Smooth muscle cell of the brain vasculature (primary cell): ENCODE results near the gene AMMECR1.

Experiments
- DNase-seq: peaks from one replicate; pipeline ENCODE4 v3.0.0-alpha.2; 2012; ENCODE audit warnings: low read depth, low spot score

Gene AMMECR1

GRCh38 chrX:110212299-110212698 lies 105.6 kb downstream of the AMMECR1 start:
- no peak for DNase-seq

DNA sequence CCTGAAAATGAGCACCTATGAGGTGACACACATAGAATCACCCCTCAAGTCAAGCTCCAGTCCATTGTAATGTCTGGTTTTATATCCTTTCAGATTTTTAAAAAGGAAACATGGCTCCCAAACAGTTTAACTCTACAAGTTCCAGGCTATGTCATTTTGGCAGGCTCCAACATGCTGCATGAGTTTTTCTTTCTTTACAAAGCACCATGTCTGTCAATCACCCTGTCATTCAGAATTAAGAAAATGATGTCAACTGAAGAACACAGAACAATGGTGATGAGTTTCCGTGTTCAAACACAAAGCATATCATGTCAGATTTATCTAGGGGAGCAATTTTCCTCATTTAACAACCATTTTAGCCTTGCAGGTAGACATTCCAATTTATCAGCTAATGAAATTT lies 106.5 kb downstream of the AMMECR1 start:
- no peak for DNase-seq

GRCh38 chrX:110210417-110211139 lies 107.3 kb downstream of the AMMECR1 start:
- DNase-seq = no peak

DNA sequence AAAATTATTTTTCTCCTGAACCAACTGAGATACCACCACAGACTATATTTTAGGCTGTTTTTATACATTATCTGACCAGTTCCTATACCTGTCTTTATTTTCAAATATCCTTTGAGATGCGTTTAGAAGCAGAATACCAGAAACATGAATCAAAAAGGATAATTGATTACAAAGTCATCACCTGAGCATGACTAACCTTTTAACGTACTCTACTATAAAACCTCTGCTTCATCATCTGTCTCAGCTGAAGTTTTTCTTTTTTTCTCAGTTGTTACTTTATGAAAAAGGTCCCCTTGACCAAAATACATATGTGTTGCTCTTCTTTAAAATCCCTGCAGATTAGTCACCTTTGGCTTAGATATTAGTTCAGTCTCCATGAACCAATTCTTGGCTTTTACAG lies 109.8 kb downstream of the AMMECR1 start:
- no peak for DNase-seq

- no peak for DNase-seq
Measured at GRCh38 chrX:110204986-110205385, 112.9 kb downstream of the AMMECR1 start.

DNA sequence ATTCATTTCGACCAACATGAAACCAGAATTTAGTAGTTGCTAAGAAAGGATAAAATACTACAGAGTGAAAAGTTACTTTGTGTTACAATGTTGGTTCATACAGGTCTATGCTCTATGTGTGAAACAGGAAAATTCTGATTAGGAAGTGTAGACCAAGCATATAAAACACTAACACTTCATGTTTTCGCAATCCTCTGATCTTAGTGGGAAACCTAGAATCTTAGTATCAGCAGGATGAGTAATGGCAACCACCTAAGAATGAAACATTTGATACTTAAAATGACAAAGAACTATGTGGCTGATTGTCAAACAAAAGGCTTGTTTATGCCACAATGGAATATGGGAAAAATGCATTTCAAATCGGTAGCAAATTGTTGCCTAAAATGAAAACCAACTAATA lies 116.1 kb downstream of the AMMECR1 start:
- DNase-seq = no peak

DNA sequence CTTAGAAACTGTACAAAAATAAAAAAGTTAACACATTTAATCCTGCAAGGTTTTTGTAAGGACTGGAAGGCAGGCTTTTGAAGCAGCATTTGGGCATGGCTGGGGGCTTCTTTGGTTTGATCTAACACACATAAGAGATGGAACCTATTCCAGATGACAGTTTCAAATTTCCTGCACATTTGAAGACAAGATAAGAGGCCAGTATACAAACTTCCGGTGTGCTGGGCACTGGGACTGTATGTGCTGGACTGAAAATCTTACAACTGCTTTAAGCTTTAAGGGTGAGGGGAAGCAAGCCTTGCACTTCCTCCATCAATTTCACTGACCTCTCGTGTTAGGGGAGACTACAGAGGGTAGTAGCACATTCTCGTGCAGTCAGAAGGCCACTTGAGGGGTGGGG lies 122.9 kb downstream of the AMMECR1 start:
- no peak for DNase-seq

GRCh38 chrX:110192516-110192915 lies 125.4 kb downstream of the AMMECR1 start:
- no peak for DNase-seq

DNA sequence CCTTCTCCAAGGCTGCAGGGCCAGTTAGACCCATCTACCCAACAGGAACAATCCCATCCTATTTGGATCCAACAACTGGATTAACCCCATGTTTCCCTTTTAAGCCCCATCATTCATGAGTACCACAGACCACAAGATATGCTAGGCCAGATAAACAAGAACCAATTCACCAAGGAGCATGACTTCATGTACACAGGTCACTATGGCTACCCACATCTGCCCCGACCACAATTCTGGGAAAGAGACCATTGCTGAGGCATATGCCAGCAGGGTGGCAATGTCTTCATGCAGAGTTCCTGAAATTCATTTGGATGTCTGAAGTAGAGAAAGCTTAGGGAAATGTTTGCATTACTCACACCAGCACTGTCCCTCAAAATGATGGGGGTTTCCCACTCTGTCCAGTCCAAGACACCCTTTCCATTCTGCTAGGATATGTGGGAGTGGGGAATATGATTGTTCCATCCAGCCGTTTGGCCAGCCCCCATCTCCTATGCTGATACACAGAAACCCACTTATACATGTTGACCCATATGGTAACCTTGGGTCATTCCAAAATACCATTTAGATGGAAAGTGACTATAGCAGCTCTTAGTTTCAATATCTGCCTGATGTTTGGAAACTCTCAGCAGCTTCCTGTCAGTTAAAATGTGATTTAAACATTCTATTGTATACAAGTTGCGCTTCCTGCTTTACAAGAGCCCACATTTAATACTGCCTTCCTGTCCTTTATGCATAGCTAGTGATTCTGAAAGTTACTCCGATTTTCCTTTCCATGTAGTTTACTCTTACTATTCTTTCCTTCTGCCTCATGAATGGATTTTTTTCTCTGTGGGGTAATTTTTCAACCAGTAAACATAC lies 129.0 kb downstream of the AMMECR1 start:
- DNase-seq = no peak

DNA sequence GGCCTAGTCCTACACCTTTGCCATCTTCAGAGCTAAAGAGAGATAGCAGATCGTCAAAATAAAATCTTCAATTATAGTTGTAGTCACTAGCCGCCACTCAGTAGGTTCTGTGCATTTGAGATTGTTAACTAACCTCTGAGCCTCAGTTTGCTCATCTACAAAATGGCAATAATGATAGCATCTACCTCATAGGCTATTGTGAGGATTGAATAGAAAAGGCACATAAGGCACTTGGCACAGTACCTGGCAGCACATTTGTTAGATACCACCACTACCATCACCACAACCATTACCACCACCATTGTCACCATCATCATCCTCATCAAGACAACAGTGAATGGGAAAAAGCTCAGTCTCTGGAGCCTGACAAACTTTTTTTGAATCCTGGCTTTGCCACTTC lies 134.6 kb downstream of the AMMECR1 start:
- DNase-seq = no peak

GRCh38 chrX:110182865-110183264 lies 135.0 kb downstream of the AMMECR1 start:
- DNase-seq = no peak

DNA sequence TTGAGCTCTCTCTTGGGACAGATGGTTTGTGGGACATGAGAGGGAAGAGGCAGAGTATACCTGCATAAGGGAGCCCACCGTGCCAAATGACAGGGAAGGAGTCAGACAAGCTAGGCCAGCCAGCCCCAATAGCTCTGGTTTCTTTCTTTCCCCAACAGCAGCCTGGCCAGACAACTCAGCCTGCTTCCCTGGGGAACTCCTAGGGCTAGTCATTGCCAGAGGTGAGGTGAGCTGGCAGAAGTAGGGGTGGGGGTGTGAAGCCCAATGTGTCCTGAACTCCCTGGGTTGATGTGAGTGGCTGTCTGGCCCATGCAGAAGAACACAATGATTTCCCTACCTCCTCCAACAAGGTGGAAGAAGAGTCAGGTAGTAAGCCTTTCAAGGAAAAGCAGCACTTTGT lies 135.5 kb downstream of the AMMECR1 start:
- no peak for DNase-seq

GRCh38 chrX:110181459-110182137 lies 136.3 kb downstream of the AMMECR1 start:
- no peak for DNase-seq

- no peak for DNase-seq
Measured at GRCh38 chrX:110180928-110181310, 137.0 kb downstream of the AMMECR1 start.

DNA sequence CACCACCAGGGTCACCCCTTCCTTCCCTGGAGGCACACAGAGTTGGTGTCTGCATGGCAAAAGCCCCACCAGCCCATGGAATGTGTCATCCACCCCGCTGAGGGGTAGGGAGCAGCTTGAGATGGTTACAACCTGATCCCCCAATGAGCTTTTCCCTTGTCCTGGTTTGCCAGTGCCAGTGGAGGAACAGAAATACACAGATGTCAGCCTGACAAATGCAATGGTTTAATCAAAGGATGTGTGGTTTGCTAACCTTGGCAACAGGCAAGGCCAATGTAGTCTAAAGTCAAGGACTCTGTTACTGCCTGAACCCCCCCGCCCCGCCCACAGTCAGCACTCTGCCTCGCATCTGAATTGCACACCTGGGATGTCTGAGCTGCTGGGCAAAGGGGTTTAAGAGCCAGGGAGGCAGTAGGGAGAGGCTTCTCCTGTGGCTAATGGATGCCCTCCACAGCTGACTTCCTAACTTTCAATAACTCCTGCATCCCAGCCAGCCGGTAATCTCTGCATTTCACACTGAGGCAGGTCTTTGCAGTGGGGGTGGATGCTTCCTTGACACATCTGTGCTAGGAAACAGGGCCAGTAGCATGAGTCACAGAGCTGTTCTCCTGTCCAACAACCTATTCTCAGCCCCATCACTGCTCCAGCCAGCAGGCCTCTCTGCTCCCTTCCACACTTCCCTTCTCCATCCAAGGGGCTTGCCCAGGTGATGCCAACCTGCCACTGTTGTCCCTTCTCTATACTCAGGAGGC lies 137.5 kb downstream of the AMMECR1 start:
- no peak for DNase-seq

- DNase-seq = no peak
Measured at GRCh38 chrX:110178179-110178865, 139.6 kb downstream of the AMMECR1 start.

DNA sequence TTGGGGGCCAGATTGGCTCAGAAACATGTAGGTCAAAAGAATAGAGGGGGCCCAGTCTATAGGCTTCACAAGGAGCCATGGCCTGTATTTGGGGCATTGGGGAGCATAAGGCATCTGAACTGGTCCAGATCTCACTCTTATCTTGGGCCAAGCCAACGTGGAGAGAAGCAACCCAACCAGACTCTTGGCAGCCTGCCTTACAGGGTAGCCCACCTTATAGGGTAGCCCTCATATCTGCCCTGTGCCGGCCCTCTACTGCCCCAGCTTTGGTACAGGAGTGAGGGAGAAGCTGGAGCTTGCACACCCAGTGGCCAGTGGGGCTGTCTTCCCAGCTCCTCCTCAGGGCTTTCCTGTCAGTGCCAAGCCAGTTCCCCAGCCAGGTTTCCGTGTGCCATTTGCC lies 142.2 kb downstream of the AMMECR1 start:
- no peak for DNase-seq

DNA sequence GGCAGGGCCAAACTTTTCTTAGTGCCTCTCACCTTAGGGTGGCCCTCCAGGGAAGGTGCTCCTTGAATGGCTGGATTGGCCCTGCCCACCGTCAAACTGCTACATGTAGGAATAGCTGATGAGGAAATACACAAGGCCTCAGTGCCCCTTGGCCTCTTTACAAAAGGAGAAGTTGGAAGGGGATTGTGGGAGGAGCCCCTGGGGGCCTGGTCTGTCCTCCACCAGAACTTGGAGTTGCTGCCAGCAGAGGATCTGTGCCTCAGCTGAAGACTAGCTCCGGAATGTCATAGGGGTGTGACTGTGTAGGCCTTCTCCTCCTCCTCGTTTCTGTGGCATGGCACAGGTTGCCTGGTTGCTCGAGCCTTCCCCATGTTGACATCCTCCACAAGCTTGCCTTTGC lies 142.7 kb downstream of the AMMECR1 start:
- no peak for DNase-seq

DNA sequence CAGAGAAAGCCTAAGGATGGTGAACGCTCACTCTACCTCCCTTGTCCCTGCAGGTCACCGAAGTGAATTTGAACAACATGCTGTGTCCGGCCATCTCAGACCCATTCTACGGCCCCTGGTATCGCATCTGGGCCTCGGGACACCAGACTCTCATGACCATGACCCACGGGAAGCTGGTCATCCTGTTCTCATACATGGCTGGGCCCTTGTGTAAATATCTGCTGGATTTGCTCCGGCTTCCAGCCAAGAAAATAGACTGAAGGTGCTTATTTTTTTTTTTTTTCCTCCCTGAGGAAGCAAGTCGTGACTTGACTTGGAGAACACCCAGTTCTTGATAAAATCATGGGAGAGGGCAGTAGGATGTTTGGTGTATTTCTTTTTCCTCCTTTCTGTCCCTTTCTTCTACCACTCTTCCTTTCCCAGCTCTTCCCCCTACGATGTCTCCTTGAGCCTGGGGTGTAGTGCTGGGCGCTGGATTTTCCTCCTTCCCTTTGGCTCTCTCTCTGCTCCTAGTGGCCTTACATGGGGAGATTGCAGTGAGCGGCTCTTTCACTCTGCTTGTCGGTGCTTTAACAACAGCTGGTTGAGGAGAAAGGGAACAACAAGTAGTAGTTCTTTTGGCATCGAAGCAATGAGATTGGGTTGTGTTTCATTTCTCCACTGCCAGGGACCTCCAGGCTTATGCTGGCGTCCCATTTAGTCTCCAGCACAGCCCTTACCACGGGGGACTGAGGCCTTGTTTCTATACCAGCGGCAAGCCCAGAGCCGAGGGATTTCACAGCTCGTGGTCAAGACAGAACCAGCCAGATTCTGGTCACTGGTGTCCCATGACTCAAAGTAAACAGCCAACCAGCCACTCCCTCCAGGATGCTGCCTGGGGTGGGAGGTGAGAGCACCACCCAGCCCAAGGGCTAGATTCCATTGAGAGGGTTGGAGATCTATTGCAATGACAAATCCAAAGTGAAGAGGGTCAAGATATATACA lies 144.4 kb downstream of the AMMECR1 start:
- no peak for DNase-seq

GRCh38 chrX:110172215-110172614 lies 145.7 kb downstream of the AMMECR1 start:
- no peak for DNase-seq
